ENCODE results near the gene PSME3IP1.
"Not testable (repeated sequence)": the region's sequence is repeated elsewhere in the genome, so short reads cannot be mapped to it uniquely, and the experiment has no call there.

The PSME3IP1 gene

DNA sequence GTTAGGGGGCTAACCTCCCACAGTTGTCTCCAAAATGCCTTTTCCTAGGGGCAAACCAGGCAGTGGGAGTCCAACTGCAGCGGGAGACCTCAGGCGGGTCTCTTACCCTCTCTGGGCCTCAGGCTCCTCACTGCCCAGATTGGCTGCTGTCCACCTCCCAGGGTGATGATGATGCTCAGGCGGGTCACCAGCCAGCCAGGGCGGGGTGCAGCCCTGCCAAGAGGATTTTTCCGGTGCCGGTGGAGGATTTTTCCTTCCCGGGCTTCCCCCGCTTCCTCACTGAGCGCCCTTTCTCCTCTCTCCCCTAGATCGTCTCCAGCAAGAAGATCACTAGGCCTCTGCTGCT lies 70.7 kb downstream of the PSME3IP1 start:
- peaks cover 0 to 7% of the 10 kb centered on the region in 2 donors for H3K36me3 ChIP-seq (ENCODE audit: control insufficient read depth in 1 of 2, insufficient read depth in 2 of 2, low read length in 2 of 2)
- H3K4me3 ChIP-seq (ENCODE audit: low read depth in 1 of 2, low read length in 2 of 2), result no peak overlapping the region
- H3K27me3 ChIP-seq (ENCODE audit: control insufficient read depth in 1 of 2, insufficient read depth in 2 of 2, low read length in 2 of 2), result no peaks in the 10 kb centered on the region
- H3K9me3 ChIP-seq (ENCODE audit: control insufficient read depth in 1 of 2, low read length in 2 of 2), result no peaks in the 10 kb centered on the region
- no peak overlapping the region for H3K27ac ChIP-seq (ENCODE audit: low read depth, low read length)
- no peak overlapping the region for H3K9ac ChIP-seq (ENCODE audit: low read depth in 1 of 2, low read length in 2 of 2)
- no peaks in the 10 kb centered on the region for H3K4me1 ChIP-seq (ENCODE audit: control insufficient read depth in 1 of 2, insufficient read depth in 2 of 2, low read length in 2 of 2)

- Histone ChIP-seq H3K4me1 (ENCODE audit: control insufficient read depth in 1 of 2, insufficient read depth in 2 of 2, low read length in 2 of 2) (peaks cover 0 to 2% of the 10 kb centered on the region in 2 donors), H3K9me3 (ENCODE audit: control insufficient read depth in 1 of 2, low read length in 2 of 2) (no peaks in the 10 kb centered on the region), H3K27ac (ENCODE audit: low read depth, low read length) (no peak overlapping the region), H3K9ac (ENCODE audit: low read depth in 1 of 2, low read length in 2 of 2) (no peak overlapping the region), H3K27me3 (ENCODE audit: control insufficient read depth in 1 of 2, insufficient read depth in 2 of 2, low read length in 2 of 2) (no peaks in the 10 kb centered on the region), H3K36me3 (ENCODE audit: control insufficient read depth in 1 of 2, insufficient read depth in 2 of 2, low read length in 2 of 2) (peaks cover 0 to 3% of the 10 kb centered on the region in 2 donors), H3K4me3 (ENCODE audit: low read depth in 1 of 2, low read length in 2 of 2) (no peak overlapping the region)
Measured at GRCh38 chr16:57113664-57114063, 72.2 kb downstream of the PSME3IP1 start.

DNA sequence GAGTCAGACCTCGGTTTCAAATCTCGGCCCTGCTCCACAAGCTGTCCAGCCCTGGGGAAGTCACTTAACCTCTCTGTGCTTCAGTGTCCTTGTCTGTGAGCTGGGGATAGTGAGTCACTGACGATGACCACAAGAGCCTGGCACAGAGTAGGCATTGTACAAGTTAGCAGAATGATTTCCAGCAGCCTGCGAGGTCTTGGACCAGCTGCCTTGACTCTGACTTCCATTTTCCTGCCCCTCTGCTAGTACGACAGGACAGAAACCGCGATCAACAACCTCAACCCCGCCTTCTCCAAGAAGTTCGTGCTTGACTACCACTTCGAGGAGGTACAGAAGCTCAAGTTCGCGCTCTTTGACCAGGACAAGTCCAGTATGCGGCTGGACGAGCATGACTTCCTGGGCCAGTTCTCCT lies 72.8 kb downstream of the PSME3IP1 start:
- Histone ChIP-seq H3K9ac (ENCODE audit: low read depth in 1 of 2, low read length in 2 of 2) (no peak overlapping the region), H3K9me3 (ENCODE audit: control insufficient read depth in 1 of 2, low read length in 2 of 2) (no peaks in the 10 kb centered on the region), H3K27me3 (ENCODE audit: control insufficient read depth in 1 of 2, insufficient read depth in 2 of 2, low read length in 2 of 2) (no peaks in the 10 kb centered on the region), H3K27ac (ENCODE audit: low read depth, low read length) (no peak overlapping the region), H3K36me3 (ENCODE audit: control insufficient read depth in 1 of 2, insufficient read depth in 2 of 2, low read length in 2 of 2) (peaks cover 0 to 3% of the 10 kb centered on the region in 2 donors), H3K4me1 (ENCODE audit: control insufficient read depth in 1 of 2, insufficient read depth in 2 of 2, low read length in 2 of 2) (peaks cover 0 to 4% of the 10 kb centered on the region in 2 donors), H3K4me3 (ENCODE audit: low read depth in 1 of 2, low read length in 2 of 2) (no peak overlapping the region)

GRCh38 chr16:57112403-57113041 lies 73.3 kb downstream of the PSME3IP1 start:
- H3K27ac ChIP-seq (ENCODE audit: low read depth, low read length), result no peak overlapping the region
- no peak overlapping the region for H3K4me3 ChIP-seq (ENCODE audit: low read depth in 1 of 2, low read length in 2 of 2)
- no peak overlapping the region for H3K9ac ChIP-seq (ENCODE audit: low read depth in 1 of 2, low read length in 2 of 2)
- H3K9me3 ChIP-seq (ENCODE audit: control insufficient read depth in 1 of 2, low read length in 2 of 2), result no peaks in the 10 kb centered on the region
- peaks cover 0 to 4% of the 10 kb centered on the region in 2 donors for H3K4me1 ChIP-seq (ENCODE audit: control insufficient read depth in 1 of 2, insufficient read depth in 2 of 2, low read length in 2 of 2)
- H3K36me3 ChIP-seq (ENCODE audit: control insufficient read depth in 1 of 2, insufficient read depth in 2 of 2, low read length in 2 of 2), result peaks cover 0 to 3% of the 10 kb centered on the region in 2 donors
- no peaks in the 10 kb centered on the region for H3K27me3 ChIP-seq (ENCODE audit: control insufficient read depth in 1 of 2, insufficient read depth in 2 of 2, low read length in 2 of 2)

GRCh38 chr16:57111420-57111819 lies 74.4 kb downstream of the PSME3IP1 start:
- no peaks in the 10 kb centered on the region for H3K27me3 ChIP-seq (ENCODE audit: control insufficient read depth in 1 of 2, insufficient read depth in 2 of 2, low read length in 2 of 2)
- no peak overlapping the region for H3K27ac ChIP-seq (ENCODE audit: low read depth, low read length)
- H3K4me1 ChIP-seq (ENCODE audit: control insufficient read depth in 1 of 2, insufficient read depth in 2 of 2, low read length in 2 of 2), result peaks cover 0 to 4% of the 10 kb centered on the region in 2 donors
- no peaks in the 10 kb centered on the region for H3K36me3 ChIP-seq (ENCODE audit: control insufficient read depth in 1 of 2, insufficient read depth in 2 of 2, low read length in 2 of 2)
- H3K4me3 ChIP-seq (ENCODE audit: low read depth in 1 of 2, low read length in 2 of 2), result no peak overlapping the region
- H3K9me3 ChIP-seq (ENCODE audit: control insufficient read depth in 1 of 2, low read length in 2 of 2), result no peaks in the 10 kb centered on the region
- no peak overlapping the region for H3K9ac ChIP-seq (ENCODE audit: low read depth in 1 of 2, low read length in 2 of 2)

DNA sequence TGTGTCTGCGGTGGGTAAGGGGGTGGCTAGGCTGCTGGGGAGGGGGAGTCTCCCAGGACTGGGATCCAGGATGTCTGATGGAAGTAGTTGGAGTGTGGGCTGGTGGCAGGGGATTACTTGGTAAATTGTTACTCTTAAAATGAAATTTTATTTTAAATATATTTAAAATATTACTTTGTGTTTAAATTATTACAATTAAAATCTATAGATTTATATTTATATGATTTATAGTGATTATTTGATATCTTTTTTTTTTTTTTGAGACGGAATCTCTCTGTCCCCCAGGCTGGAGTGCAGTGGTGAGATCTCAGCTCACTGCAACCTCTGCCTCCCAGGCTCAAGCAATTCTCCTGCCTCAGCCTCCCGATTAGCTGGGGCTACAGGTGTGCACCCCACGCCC lies 74.9 kb downstream of the PSME3IP1 start:
- no peak overlapping the region for H3K27ac ChIP-seq (ENCODE audit: low read depth, low read length)
- H3K4me3 ChIP-seq (ENCODE audit: low read depth in 1 of 2, low read length in 2 of 2), result no peak overlapping the region
- H3K9me3 ChIP-seq (ENCODE audit: control insufficient read depth in 1 of 2, low read length in 2 of 2), result no peaks in the 10 kb centered on the region
- no peaks in the 10 kb centered on the region for H3K36me3 ChIP-seq (ENCODE audit: control insufficient read depth in 1 of 2, insufficient read depth in 2 of 2, low read length in 2 of 2)
- H3K9ac ChIP-seq (ENCODE audit: low read depth in 1 of 2, low read length in 2 of 2), result no peak overlapping the region
- peaks cover 0 to 4% of the 10 kb centered on the region in 2 donors for H3K4me1 ChIP-seq (ENCODE audit: control insufficient read depth in 1 of 2, insufficient read depth in 2 of 2, low read length in 2 of 2)
- no peaks in the 10 kb centered on the region for H3K27me3 ChIP-seq (ENCODE audit: control insufficient read depth in 1 of 2, insufficient read depth in 2 of 2, low read length in 2 of 2)

GRCh38 chr16:57109259-57110105 lies 76.4 kb downstream of the PSME3IP1 start:
- not testable (repeated sequence) for H3K36me3 ChIP-seq (ENCODE audit: control insufficient read depth in 1 of 2, insufficient read depth in 2 of 2, low read length in 2 of 2); H3K4me3 ChIP-seq (ENCODE audit: low read depth in 1 of 2, low read length in 2 of 2); H3K27me3 ChIP-seq (ENCODE audit: control insufficient read depth in 1 of 2, insufficient read depth in 2 of 2, low read length in 2 of 2); H3K9me3 ChIP-seq (ENCODE audit: control insufficient read depth in 1 of 2, low read length in 2 of 2); H3K9ac ChIP-seq (ENCODE audit: low read depth in 1 of 2, low read length in 2 of 2); H3K4me1 ChIP-seq (ENCODE audit: control insufficient read depth in 1 of 2, insufficient read depth in 2 of 2, low read length in 2 of 2); H3K27ac ChIP-seq (ENCODE audit: low read depth, low read length)

DNA sequence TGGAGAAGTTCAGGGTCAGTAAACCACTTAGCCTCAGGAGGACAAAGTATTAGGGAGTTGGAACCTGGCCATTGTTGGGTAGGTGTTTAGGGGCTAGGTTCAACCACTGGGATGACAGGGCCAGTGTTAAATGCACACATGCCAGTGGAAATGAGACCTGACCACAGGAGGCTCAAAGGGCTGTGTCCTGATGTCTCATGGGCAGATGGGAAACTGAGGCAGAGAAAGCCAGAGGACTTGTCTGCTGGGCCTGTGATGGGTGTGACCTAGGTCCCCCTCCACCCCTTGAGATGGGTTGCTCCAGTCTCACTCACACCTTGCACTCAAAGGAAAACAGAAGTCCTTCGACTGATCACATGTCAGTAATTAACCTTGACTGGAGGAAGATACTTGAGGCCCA lies 77.4 kb downstream of the PSME3IP1 start:
- H3K9ac ChIP-seq (ENCODE audit: low read depth in 1 of 2, low read length in 2 of 2), result no peak overlapping the region
- H3K4me3 ChIP-seq (ENCODE audit: low read depth in 1 of 2, low read length in 2 of 2), result no peak overlapping the region
- no peaks in the 10 kb centered on the region for H3K9me3 ChIP-seq (ENCODE audit: control insufficient read depth in 1 of 2, low read length in 2 of 2)
- H3K27ac ChIP-seq (ENCODE audit: low read depth, low read length), result no peak overlapping the region
- H3K27me3 ChIP-seq (ENCODE audit: control insufficient read depth in 1 of 2, insufficient read depth in 2 of 2, low read length in 2 of 2), result no peaks in the 10 kb centered on the region
- H3K4me1 ChIP-seq (ENCODE audit: control insufficient read depth in 1 of 2, insufficient read depth in 2 of 2, low read length in 2 of 2), result peaks cover 0 to 4% of the 10 kb centered on the region in 2 donors
- H3K36me3 ChIP-seq (ENCODE audit: control insufficient read depth in 1 of 2, insufficient read depth in 2 of 2, low read length in 2 of 2), result no peaks in the 10 kb centered on the region

- no peak overlapping the region for H3K9ac ChIP-seq (ENCODE audit: low read depth in 1 of 2, low read length in 2 of 2)
- peaks cover 0 to 4% of the 10 kb centered on the region in 2 donors for H3K4me1 ChIP-seq (ENCODE audit: control insufficient read depth in 1 of 2, insufficient read depth in 2 of 2, low read length in 2 of 2)
- H3K4me3 ChIP-seq (ENCODE audit: low read depth in 1 of 2, low read length in 2 of 2), result no peak overlapping the region
- H3K9me3 ChIP-seq (ENCODE audit: control insufficient read depth in 1 of 2, low read length in 2 of 2), result no peaks in the 10 kb centered on the region
- H3K27ac ChIP-seq (ENCODE audit: low read depth, low read length), result no peak overlapping the region
- H3K27me3 ChIP-seq (ENCODE audit: control insufficient read depth in 1 of 2, insufficient read depth in 2 of 2, low read length in 2 of 2), result no peaks in the 10 kb centered on the region
- H3K36me3 ChIP-seq (ENCODE audit: control insufficient read depth in 1 of 2, insufficient read depth in 2 of 2, low read length in 2 of 2), result no peaks in the 10 kb centered on the region
Measured at GRCh38 chr16:57107321-57107922, 78.4 kb downstream of the PSME3IP1 start.

DNA sequence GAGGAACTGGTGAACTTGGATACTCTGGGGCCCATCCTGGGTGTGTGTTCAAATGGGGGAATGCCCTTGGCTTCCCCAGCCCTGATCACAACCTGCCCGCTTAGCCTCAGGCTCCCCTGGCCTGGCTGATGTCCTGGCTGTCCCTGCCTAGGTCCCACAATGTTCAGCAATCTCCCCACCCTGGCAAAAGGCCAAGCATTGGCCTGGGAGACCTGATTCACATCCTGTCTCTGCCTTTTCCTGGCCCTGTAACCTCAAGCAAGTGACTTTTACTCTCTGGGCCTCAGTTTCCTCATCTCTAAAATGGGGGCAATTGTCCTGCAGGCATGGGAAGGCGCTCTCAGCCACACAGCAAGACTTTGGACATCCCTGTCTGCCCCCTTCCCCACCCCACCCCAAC lies 79.1 kb downstream of the PSME3IP1 start:
- H3K27me3 ChIP-seq (ENCODE audit: control insufficient read depth in 1 of 2, insufficient read depth in 2 of 2, low read length in 2 of 2), result no peaks in the 10 kb centered on the region
- H3K9me3 ChIP-seq (ENCODE audit: control insufficient read depth in 1 of 2, low read length in 2 of 2), result no peaks in the 10 kb centered on the region
- H3K9ac ChIP-seq (ENCODE audit: low read depth in 1 of 2, low read length in 2 of 2), result no peak overlapping the region
- H3K27ac ChIP-seq (ENCODE audit: low read depth, low read length), result no peak overlapping the region
- H3K36me3 ChIP-seq (ENCODE audit: control insufficient read depth in 1 of 2, insufficient read depth in 2 of 2, low read length in 2 of 2), result no peaks in the 10 kb centered on the region
- H3K4me3 ChIP-seq (ENCODE audit: low read depth in 1 of 2, low read length in 2 of 2), result no peak overlapping the region
- H3K4me1 ChIP-seq (ENCODE audit: control insufficient read depth in 1 of 2, insufficient read depth in 2 of 2, low read length in 2 of 2), result peaks cover 0 to 4% of the 10 kb centered on the region in 2 donors
